IMR-90 (cell line): Measurements from ENCODE around the gene ARHGEF1. TPM values are rescaled to one million over a fixed set of nuclear protein-coding genes. Genes with fewer than 3 reads are reported as not detected.

ENCODE experiments used
- ATAC-seq: fragments of 200-7000 bp; cut with Tn5 transposase; 2 replicates; pipeline ENCODE4 v1.9.1; 2020; ENCODE audit warnings: low read depth, mild to moderate bottlenecking, moderate library complexity
- BruUV-seq: library from RNA; stranded (reverse); fragments of 400-500 nt; replicated peaks from 2 replicates; lab custom pipeline; 2021; lab: Mats Ljungman, UMichigan
- CTCF ChIA-PET: fragments of 300-600 bp; formaldehyde crosslinking; extraction: SDS; loops from one replicate; lab custom pipeline; 2021; ENCODE audit warnings: antibody characterized with exemption; lab: Yijun Ruan, JAX
- POLR2A ChIA-PET: fragments of 300-600 bp; sonication (Branson Sonifier 250); formaldehyde crosslinking; loops from one replicate; lab custom pipeline; 2022; ENCODE audit warnings: antibody characterized with exemption; ENCODE audit not compliant: unreplicated experiment; lab: Charles Lee
- DNase-seq: peaks from one replicate; pipeline ENCODE4 v3.0.0; 2013
- H2AFZ ChIP-seq: replicated peaks from 2 replicates; pipeline ENCODE3; 2013; ENCODE audit warnings: low read length, mild to moderate bottlenecking; ENCODE audit not compliant: poor library complexity
- H2AK5ac ChIP-seq: 2 replicates; pipeline ENCODE4 v1.6.1; 2013; ENCODE audit warnings: low read depth, low read length, inconsistent platforms
- H2AK9ac ChIP-seq: replicated peaks from 2 replicates; pipeline ENCODE3; 2013; ENCODE audit warnings: mild to moderate bottlenecking, low read depth, low read length, moderate library complexity; ENCODE audit not compliant: poor library complexity
- H2BK120ac ChIP-seq: 2 replicates; pipeline ENCODE4 v1.6.1; 2013; ENCODE audit warnings: low read depth, low read length, inconsistent platforms
- H2BK15ac ChIP-seq: 3 replicates; pipeline ENCODE4 v1.6.1; 2013; ENCODE audit warnings: low read depth, low read length, inconsistent platforms
- H2BK20ac ChIP-seq: 2 replicates; pipeline ENCODE4 v1.6.1; 2013; ENCODE audit warnings: low read depth, mild to moderate bottlenecking, inconsistent platforms, low read length, moderate library complexity
- H2BK5ac ChIP-seq: 2 replicates; pipeline ENCODE4 v1.6.1; 2013; ENCODE audit warnings: mild to moderate bottlenecking, low read depth, low read length, inconsistent platforms; ENCODE audit not compliant: poor library complexity, severe bottlenecking
- H3K14ac ChIP-seq: replicated peaks from 2 replicates; pipeline ENCODE4 v1.6.1; 2013; ENCODE audit warnings: low read depth, low read length, inconsistent platforms
- H3K18ac ChIP-seq: 2 replicates; pipeline ENCODE4 v1.6.1; 2013; ENCODE audit warnings: low read depth, low read length, control low read depth
- H3K23ac ChIP-seq: 2 replicates; pipeline ENCODE4 v1.6.1; 2013; ENCODE audit warnings: low read depth, low read length, inconsistent platforms
- H3K27ac ChIP-seq: 2 replicates; pipeline ENCODE4 v1.5.1; 2013; ENCODE audit warnings: mild to moderate bottlenecking, control low read depth, low read length; ENCODE audit not compliant: insufficient read depth
- H3K27me3 ChIP-seq: 2 replicates; pipeline ENCODE4 v1.6.1; 2013; ENCODE audit warnings: low read length; ENCODE audit not compliant: control insufficient read depth, insufficient read depth
- H3K36me3 ChIP-seq: 2 replicates; pipeline ENCODE4 v1.6.1; 2013; ENCODE audit warnings: low read length, mixed read lengths; ENCODE audit not compliant: control insufficient read depth, insufficient read depth
- H3K4ac ChIP-seq: 2 replicates; pipeline ENCODE4 v1.6.1; 2013; ENCODE audit warnings: low read depth, low read length, inconsistent platforms
- H3K4me1 ChIP-seq: 2 replicates; pipeline ENCODE4 v1.6.1; 2013; ENCODE audit warnings: low read length, mixed read lengths; ENCODE audit not compliant: control insufficient read depth, insufficient read depth
- H3K4me2 ChIP-seq: 2 replicates; pipeline ENCODE4 v1.6.1; 2013; ENCODE audit warnings: low read depth, mild to moderate bottlenecking, control low read depth, low read length, moderate library complexity
- H3K4me3 ChIP-seq: 2 replicates; pipeline ENCODE4 v1.5.1; 2013; ENCODE audit warnings: low read depth, mild to moderate bottlenecking, control low read depth, low read length, moderate library complexity; ENCODE audit not compliant: insufficient read depth
- H3K56ac ChIP-seq: 2 replicates; pipeline ENCODE4 v1.6.1; 2013; ENCODE audit warnings: low read length, inconsistent platforms; ENCODE audit not compliant: insufficient read depth; ENCODE audit errors: extremely low read depth
- H3K79me1 ChIP-seq, 2 experiments: 2 replicates each; pipeline ENCODE4 v1.6.1; 2013; ENCODE audit warnings: low read length in 2 of 2, inconsistent platforms in 1 of 2, low read depth in 1 of 2
- H3K9ac ChIP-seq: 2 replicates; pipeline ENCODE4 v1.6.1; 2013; ENCODE audit warnings: low read depth, low read length, control low read depth
- H3K9me1 ChIP-seq: 2 replicates; pipeline ENCODE4 v1.6.1; 2013; ENCODE audit warnings: low read length, inconsistent platforms; ENCODE audit not compliant: insufficient read depth
- H3K9me3 ChIP-seq: 2 replicates; pipeline ENCODE4 v1.6.1; 2013; ENCODE audit warnings: low read length; ENCODE audit not compliant: control insufficient read depth, insufficient read depth
- H4K20me1 ChIP-seq: 2 replicates; pipeline ENCODE4 v1.6.1; 2013; ENCODE audit warnings: low read length, inconsistent platforms; ENCODE audit not compliant: insufficient read depth
- H4K5ac ChIP-seq: 2 replicates; pipeline ENCODE4 v1.6.1; 2013; ENCODE audit warnings: mild to moderate bottlenecking, low read depth, low read length, control low read depth
- H4K8ac ChIP-seq, 2 experiments: 2 replicates each; pipeline ENCODE4 v1.6.1; 2013; ENCODE audit warnings: low read depth in 2 of 2, low read length in 2 of 2, control low read depth in 1 of 2, inconsistent platforms in 1 of 2
- H4K91ac ChIP-seq: 2 replicates; pipeline ENCODE4 v1.6.1; 2013; ENCODE audit warnings: low read depth, low read length, inconsistent platforms; ENCODE audit not compliant: insufficient read depth
- BHLHE40 ChIP-seq: fragments of 150-350 bp; IDR thresholded peaks from 2 replicates; pipeline ENCODE4 v1.6.1; 2016; ENCODE audit warnings: mild to moderate bottlenecking, low read depth, low read length
- CHD1 ChIP-seq: IDR thresholded peaks from 2 replicates; pipeline ENCODE4 v1.6.1; 2012; ENCODE audit warnings: low read depth, low read length, improper control_type of control experiment
- CTCF ChIP-seq: conservative IDR thresholded peaks from 2 replicates; pipeline ENCODE4 v1.5.1; 2012; ENCODE audit warnings: mild to moderate bottlenecking, low read depth, low read length, improper control_type of control experiment
- MAFK ChIP-seq: IDR thresholded peaks from 2 replicates; pipeline ENCODE4 v1.6.1; 2012; ENCODE audit warnings: low read depth, low read length, improper control_type of control experiment
- MAZ ChIP-seq: IDR thresholded peaks from 2 replicates; pipeline ENCODE4 v1.6.1; 2012; ENCODE audit warnings: low read depth, mild to moderate bottlenecking, low read length, improper control_type of control experiment, moderate library complexity, borderline replicate concordance
- NFE2L2 ChIP-seq: fragments of 150-350 bp; IDR thresholded peaks from 2 replicates; pipeline ENCODE4 v1.6.1; 2016; ENCODE audit warnings: low read depth, mild to moderate bottlenecking, low read length
- RAD21 ChIP-seq: IDR thresholded peaks from 2 replicates; pipeline ENCODE4 v1.6.1; 2012; ENCODE audit warnings: low read length, improper control_type of control experiment
- RCOR1 ChIP-seq: IDR thresholded peaks from 2 replicates; pipeline ENCODE4 v1.6.1; 2012; ENCODE audit warnings: mild to moderate bottlenecking, low read length, improper control_type of control experiment; ENCODE audit not compliant: insufficient replicate concordance
- RFX5 ChIP-seq: IDR thresholded peaks from 2 replicates; pipeline ENCODE4 v1.8.0; 2012; ENCODE audit warnings: low read depth, mild to moderate bottlenecking, low read length, moderate library complexity
- WGBS, 2 experiments: methylation state at CpG; one replicate each; pipeline versions ENCODE4 v1.1.5 to v1.1.7; 2013; ENCODE audit warnings: missing lambda C conversion rate in 2 of 2; ENCODE audit not compliant: insufficient read length in 1 of 2; ENCODE audit errors: extremely low coverage in 2 of 2; 5-methylcytosine and 5-hydroxymethylcytosine counted together
- dilution Hi-C: fragments of 300-500 bp; cut with HindIII; formaldehyde crosslinking; loops from one replicate; pipeline ENCODE4 v1.14.3; 2018; ENCODE audit warnings: low sequenced_read_pairs; ENCODE audit not compliant: unreplicated experiment
- in situ Hi-C: fragments of 300-500 bp; cut with MboI; formaldehyde crosslinking; loops from 3 replicates; pipeline ENCODE4 v1.14.3; 2019; ENCODE audit warnings: low sequenced_read_pairs, inconsistent platforms, mixed read lengths
- intact Hi-C: fragments of 100-400 bp; cut with micrococcal nuclease; formaldehyde crosslinking; loops from 2 replicates; pipeline ENCODE4 v1.10.0; 2022
- polyA plus RNA-seq, 3 experiments: library from polyadenylated mRNA; depleted of rRNA; stranded (reverse); fragments of >200 nt; gene quantifications; 2 replicates each; pipeline ENCODE4 v1.2.3, GENCODE V29; 2012; ENCODE audit warnings: low replicate concordance in 1 of 3
- total RNA-seq: library from RNA; depleted of rRNA; stranded (reverse); fragments of >200 nt; gene quantifications from 2 replicates; pipeline ENCODE4 v1.2.3, GENCODE V29; 2012

The ARHGEF1 gene
- total and polyA plus RNA-seq, 2 of the 4 experiments (the other 2 are of a cell fraction) = 11.5 to 47.1 TPM

GRCh38 chr19:41921577-41922576 lies 38.9 kb downstream of the ARHGEF1 start:
- no peak overlapping the region for H2AK5ac ChIP-seq
- H3K4me2 ChIP-seq = no peak overlapping the region
- 21% methylated on average over 4 of the region's 22 CpGs; no CpG with 5 or more reads in 1 of the 2 experiments for WGBS, 2 experiments
- no peak overlapping the region for H3K27ac ChIP-seq
- no peak overlapping the region for H2BK20ac ChIP-seq
- peaks cover 85% of the 10 kb centered on the region for H3K27me3 ChIP-seq
- H2BK5ac ChIP-seq = no peak overlapping the region
- H3K36me3 ChIP-seq = no peaks in the 10 kb centered on the region
- no peak for TF ChIP-seq NFE2L2
- no peak for TF ChIP-seq MAFK
- TF ChIP-seq CTCF = no peak
- no peak for TF ChIP-seq RFX5
- TF ChIP-seq CHD1 = no peak
- no peak for TF ChIP-seq BHLHE40
- TF ChIP-seq RCOR1 = no peak
- TF ChIP-seq MAZ = no peak
- no peak for TF ChIP-seq RAD21
- H3K56ac ChIP-seq = no peak overlapping the region
- dilution Hi-C loops (no loop called here), intact Hi-C loops (no loop called here), in situ Hi-C loops (no loop called here)
- H4K5ac ChIP-seq = no peak overlapping the region
- no peaks in the 10 kb centered on the region for H3K4me1 ChIP-seq
- H3K9ac ChIP-seq = no peak overlapping the region
- ChIA-PET CTCF (no interaction called here), POLR2A (no interaction called here)
- no TSS peak for BruUV-seq
- H3K18ac ChIP-seq = no peak overlapping the region
- no peak overlapping the region for H3K4me3 ChIP-seq
- H2BK15ac ChIP-seq = no peak overlapping the region
- no peak overlapping the region for H4K8ac ChIP-seq
- no peak overlapping the region for H3K23ac ChIP-seq
- no peak overlapping the region for H3K14ac ChIP-seq
- no peak overlapping the region for H4K91ac ChIP-seq
- no peak for DNase-seq
- no peaks in the 10 kb centered on the region for H3K79me1 ChIP-seq
- H3K9me3 ChIP-seq = peaks cover 3% of the 10 kb centered on the region; the same call in 1 of the 2 replicates
- H2AFZ ChIP-seq = no peak overlapping the region
- peak overlapping the region; percentile 42 for H2AK9ac ChIP-seq
- no peak overlapping the region for H2BK120ac ChIP-seq
- ATAC-seq = no peak
- no peak overlapping the region for H3K4ac ChIP-seq
- peaks cover 27% of the 10 kb centered on the region for H4K20me1 ChIP-seq
- H3K9me1 ChIP-seq = peaks cover 20% of the 10 kb centered on the region
